Astrocyte of the cerebellum (primary cell): ENCODE data around the gene EMP2.

Experiments used
- DNase-seq: peaks from one replicate; pipeline ENCODE4 v3.0.0-alpha.2; 2011; ENCODE audit warnings: low read depth
- H3K4me3 ChIP-seq: 2 replicates; pipeline ENCODE4 v1.5.1; 2011; ENCODE audit warnings: mild to moderate bottlenecking, low read depth, low read length, moderate library complexity
- in situ Hi-C: cut with HindIII; loops from 2 replicates; pipeline ENCODE4 v1.10.0; 2017; ENCODE audit warnings: low sequenced_read_pairs
- TF ChIP-seq, protein P1 (sequence below): IDR thresholded peaks from 2 replicates; pipeline ENCODE4 v1.5.1; 2012; ENCODE audit warnings: low read length, low read depth, moderate library complexity, mild to moderate bottlenecking; ENCODE audit errors: missing control alignments

The EMP2 gene

GRCh38 chr16:10501016-10501607 is 79.3 kb downstream of the EMP2 start:
- TF ChIP-seq, protein P1, sequence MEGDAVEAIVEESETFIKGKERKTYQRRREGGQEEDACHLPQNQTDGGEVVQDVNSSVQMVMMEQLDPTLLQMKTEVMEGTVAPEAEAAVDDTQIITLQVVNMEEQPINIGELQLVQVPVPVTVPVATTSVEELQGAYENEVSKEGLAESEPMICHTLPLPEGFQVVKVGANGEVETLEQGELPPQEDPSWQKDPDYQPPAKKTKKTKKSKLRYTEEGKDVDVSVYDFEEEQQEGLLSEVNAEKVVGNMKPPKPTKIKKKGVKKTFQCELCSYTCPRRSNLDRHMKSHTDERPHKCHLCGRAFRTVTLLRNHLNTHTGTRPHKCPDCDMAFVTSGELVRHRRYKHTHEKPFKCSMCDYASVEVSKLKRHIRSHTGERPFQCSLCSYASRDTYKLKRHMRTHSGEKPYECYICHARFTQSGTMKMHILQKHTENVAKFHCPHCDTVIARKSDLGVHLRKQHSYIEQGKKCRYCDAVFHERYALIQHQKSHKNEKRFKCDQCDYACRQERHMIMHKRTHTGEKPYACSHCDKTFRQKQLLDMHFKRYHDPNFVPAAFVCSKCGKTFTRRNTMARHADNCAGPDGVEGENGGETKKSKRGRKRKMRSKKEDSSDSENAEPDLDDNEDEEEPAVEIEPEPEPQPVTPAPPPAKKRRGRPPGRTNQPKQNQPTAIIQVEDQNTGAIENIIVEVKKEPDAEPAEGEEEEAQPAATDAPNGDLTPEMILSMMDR = no peak
- DNase-seq = no peak
- in situ Hi-C loops = loop anchor here (25.0 kb wide), 1 partner anchor 189 kb away; no protein-coding TSS in a partner anchor
- no peak overlapping the region for H3K4me3 ChIP-seq

DNA sequence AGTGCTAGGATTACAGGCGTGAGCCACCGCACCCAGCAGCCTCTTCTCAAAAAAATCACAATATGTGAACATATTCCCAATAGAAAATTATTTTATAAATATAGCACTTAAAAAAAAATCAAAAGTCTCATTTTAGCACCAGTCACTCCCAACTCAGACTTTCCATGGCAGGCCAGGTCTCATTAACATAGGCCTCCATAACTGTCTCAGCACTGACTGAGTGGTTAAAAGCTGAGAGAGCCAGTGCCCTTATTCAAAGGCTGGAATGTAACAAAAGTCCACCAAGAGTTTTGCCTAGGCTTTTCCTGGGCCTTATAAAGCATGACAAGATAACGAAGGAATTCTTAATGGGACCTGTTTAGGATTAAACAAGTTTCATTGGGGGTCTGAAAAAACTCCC is 79.8 kb downstream of the EMP2 start:
- no peak for DNase-seq
- H3K4me3 ChIP-seq = no peak overlapping the region
- TF ChIP-seq, protein P1 = no peak
- in situ Hi-C loops = loop anchor here (25.0 kb wide), 1 partner anchor 188 kb away; no protein-coding TSS in a partner anchor

DNA sequence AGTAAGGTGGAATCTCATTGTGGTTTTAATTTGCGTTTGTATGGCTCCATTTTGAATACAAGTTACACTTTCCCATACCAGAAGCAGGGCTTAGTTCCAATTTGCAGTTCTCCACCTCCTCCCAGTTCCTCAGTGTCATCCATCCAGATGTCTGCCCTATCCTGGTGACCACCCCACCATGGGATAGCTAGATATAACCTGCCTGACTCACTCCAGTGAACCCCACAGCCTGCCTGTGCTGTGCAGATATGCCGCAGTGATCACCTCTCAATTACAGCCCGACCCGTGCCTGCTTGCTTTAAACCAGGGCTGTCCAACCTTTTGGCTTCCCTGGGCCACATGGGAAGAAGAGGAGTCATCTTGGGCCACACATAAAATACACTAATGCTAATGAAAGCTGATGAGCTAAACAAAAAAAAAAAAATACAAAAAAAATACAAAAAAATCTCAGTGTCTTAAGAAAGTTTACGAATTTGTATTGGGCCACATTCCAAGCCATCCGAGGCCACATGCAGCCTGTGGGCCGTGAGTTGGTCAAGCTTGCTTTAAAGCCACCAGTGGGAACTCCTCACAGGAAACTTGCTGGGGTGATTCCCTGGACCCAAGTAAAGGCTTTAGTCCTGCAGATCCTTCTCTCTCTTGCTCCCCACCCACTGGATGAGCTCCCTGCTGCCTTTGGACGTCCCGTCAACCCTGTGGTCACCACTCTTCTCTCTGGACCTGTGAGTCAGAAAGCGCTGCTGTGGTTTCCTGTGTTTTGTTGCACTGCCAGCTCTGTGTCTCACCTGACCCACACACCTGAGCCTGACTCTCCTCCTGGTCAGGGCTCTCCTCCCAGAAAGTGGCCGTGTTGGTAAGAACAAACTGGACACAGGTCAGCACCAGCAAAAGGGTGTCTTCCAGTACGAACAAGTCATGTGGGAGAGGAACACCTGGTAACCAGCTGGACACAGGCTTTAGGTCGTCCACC is 83.0 kb downstream of the EMP2 start:
- DNase-seq = no peak
- no peak overlapping the region for H3K4me3 ChIP-seq
- TF ChIP-seq, protein P1 = no peak
- in situ Hi-C loops = no loop called here

DNA sequence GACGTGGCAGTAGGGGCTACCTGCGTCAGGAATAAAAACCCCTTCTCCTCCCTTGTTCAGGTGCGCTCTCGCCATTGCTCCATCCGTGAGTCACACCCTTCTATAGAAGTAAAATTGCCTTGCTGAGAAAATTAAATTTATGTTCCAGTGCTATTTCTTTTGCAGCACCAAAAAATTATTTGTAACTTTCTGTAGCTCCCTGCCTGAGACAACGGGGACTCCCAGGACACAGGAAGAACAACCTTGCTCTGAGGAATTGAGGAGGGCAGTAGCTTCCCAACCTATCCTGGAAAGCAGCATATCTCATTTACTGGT is 85.4 kb downstream of the EMP2 start:
- no peak for DNase-seq
- H3K4me3 ChIP-seq = no peak overlapping the region
- TF ChIP-seq, protein P1 = no peak
- in situ Hi-C loops = no loop called here

DNA sequence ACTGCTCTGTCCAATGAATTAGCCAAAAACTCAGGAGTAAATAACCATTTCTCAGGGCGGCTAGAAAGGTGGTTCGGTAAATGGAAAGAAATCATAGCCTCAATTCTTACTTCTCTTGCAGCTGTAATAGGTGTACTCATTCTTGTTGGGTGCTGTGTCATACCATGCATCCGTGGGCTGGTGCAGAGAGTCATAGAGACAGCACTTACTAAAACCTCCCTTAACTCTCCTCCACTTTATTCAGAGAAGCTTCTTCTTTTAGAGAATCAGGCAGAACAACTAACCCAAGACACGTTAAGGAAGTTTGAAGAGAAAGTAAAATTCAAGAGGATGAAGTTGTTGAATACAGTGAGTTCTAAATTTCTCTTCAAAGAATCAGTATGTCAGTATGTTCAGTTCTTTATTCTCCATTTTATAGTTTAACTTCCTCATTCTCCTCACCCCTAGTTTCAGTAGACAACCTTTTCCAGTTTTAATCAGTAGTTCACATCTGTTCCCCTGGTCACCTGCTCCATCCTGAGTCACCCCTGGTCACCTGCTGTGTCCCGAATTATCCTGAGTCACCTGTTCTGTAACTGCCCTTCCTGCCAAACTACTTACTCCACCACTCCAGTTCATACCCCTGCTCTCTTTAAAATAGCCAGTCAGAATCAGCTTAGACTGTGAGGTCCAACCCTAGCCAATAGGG is 85.9 kb downstream of the EMP2 start:
- DNase-seq = no peak
- TF ChIP-seq, protein P1 = no peak
- in situ Hi-C loops = no loop called here
- no peak overlapping the region for H3K4me3 ChIP-seq

DNA sequence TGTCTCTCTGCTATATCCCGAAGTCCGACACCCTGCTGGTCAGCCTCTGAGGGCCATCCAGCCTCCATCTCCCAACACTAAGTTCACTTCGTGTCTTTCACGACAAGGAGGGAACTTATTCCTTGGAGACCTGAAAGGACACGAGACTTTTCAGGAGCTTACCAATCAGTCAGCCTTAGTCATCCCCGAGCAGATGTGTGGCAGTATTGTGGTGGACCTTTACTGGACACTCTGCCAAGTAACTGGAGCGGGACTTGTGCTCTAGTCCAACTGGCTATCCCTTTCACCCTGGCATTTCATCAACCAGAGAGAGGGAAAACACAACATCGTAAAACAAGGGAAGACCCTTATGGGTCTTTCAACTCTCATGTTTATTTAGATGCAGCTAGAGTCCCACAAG is 87.1 kb downstream of the EMP2 start:
- in situ Hi-C loops = no loop called here
- H3K4me3 ChIP-seq = no peak overlapping the region
- TF ChIP-seq, protein P1 = no peak
- DNase-seq = no peak
